Testis (tissue), 3 donors: ENCODE data around the gene HMCN2. TPM values are rescaled to one million over a fixed set of nuclear protein-coding genes. Genes with fewer than 3 reads are reported as not detected.

Source experiments
- DNase-seq: peaks from one replicate; pipeline ENCODE4 v3.0.0-alpha.2; 2019
- H3K27ac ChIP-seq, 2 donors: fragments of 200-600 bp; sonication (generic); one replicate each; pipeline ENCODE4 v1.5.1; 2019
- H3K27me3 ChIP-seq: fragments of 200-600 bp; sonication (generic); one replicate; pipeline ENCODE4 v1.5.1; 2019
- H3K36me3 ChIP-seq: fragments of 200-600 bp; sonication (generic); one replicate; pipeline ENCODE4 v1.5.1; 2017; ENCODE audit warnings: low read depth; ENCODE audit errors: missing control alignments
- H3K4me1 ChIP-seq: fragments of 200-600 bp; sonication (generic); one replicate; pipeline ENCODE4 v1.5.1; 2019
- H3K4me3 ChIP-seq, 2 donors: fragments of 200-600 bp; sonication (generic); one replicate each; pipeline ENCODE4 v1.5.1; 2017 to 2019
- H3K9me3 ChIP-seq: fragments of 200-600 bp; sonication (generic); one replicate; pipeline ENCODE4 v1.5.1; 2017
- POLR2A ChIP-seq: fragments of 450-650 bp; IDR thresholded peaks from one replicate; pipeline ENCODE4 v1.6.1; 2017; ENCODE audit warnings: antibody characterized with exemption, mild to moderate bottlenecking, moderate library complexity
- WGBS, 2 donors: methylation state at CpG; one replicate each; pipeline ENCODE4 v1.1.5; 2018; 5-methylcytosine and 5-hydroxymethylcytosine counted together
- intact Hi-C: fragments of 100-400 bp; cut with DNase I; formaldehyde crosslinking; loops from one replicate; pipeline ENCODE4 v1.15.1; 2023; ENCODE audit warnings: low total_unique reads
- polyA plus RNA-seq: library from polyadenylated mRNA; stranded (reverse); fragments of 350-450 nt; fragmentation: Illumina TruSeq; extraction: RNeasy Lipid Tissue Mini Kit (QIAGEN cat#74804); gene quantifications from one replicate; pipeline ENCODE4 v1.2.3, GENCODE V29; 2014; ENCODE audit warnings: low read depth, low replicate concordance; ENCODE audit not compliant: insufficient read depth
- total RNA-seq, 2 donors: library from RNA; depleted of rRNA; stranded (reverse); fragments of >200 nt; gene quantifications; one replicate each; pipeline ENCODE4 v1.2.3, GENCODE V29; 2016
- TF ChIP-seq, protein P1 (sequence below), 3 experiments: fragments of 450-650 bp in 2 of 3; fragments of 200-600 bp in 1 of 3; sonication (generic) in 1 of 3; IDR thresholded peaks; one replicate each; pipeline ENCODE4 v1.5.1; 2016 to 2019; ENCODE audit warnings: antibody characterized with exemption in 3 of 3, mild to moderate bottlenecking in 2 of 3, moderate library complexity in 1 of 3

HMCN2 gene
- total and polyA plus RNA-seq, 3 donors from 2014 or later: 10.2 to 17.7 (median 15.5) TPM

DNA sequence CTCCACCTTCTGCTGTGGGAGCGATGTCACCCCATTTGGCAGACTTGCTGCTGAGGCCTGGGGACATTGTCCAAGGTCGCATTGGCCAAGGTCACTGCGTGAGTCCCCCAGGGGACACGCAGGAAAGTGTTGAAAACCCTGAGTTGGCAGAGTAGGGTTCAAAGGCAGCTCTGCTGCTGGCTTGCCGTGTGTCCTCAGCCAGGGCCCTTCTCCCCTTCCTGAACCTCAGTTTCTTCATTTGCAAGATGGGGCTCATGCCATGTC lies 193.2 kb downstream of the HMCN2 start:
- 72% methylated on average over 5 of the region's 5 CpGs; no CpG with 5 or more reads in 1 of the 2 donors for WGBS, 2 donors
- H3K27ac ChIP-seq: peak overlapping the region; percentile 26 to 59
- no peaks in the 10 kb centered on the region for H3K27me3 ChIP-seq
- H3K36me3 ChIP-seq: no peaks in the 10 kb centered on the region
- no peak overlapping the region for H3K4me3 ChIP-seq
- no peaks in the 10 kb centered on the region for H3K9me3 ChIP-seq
- peaks cover 5% of the 10 kb centered on the region for H3K4me1 ChIP-seq
- no peak for DNase-seq
- intact Hi-C loops: no loop called here
- TF ChIP-seq, protein P1, sequence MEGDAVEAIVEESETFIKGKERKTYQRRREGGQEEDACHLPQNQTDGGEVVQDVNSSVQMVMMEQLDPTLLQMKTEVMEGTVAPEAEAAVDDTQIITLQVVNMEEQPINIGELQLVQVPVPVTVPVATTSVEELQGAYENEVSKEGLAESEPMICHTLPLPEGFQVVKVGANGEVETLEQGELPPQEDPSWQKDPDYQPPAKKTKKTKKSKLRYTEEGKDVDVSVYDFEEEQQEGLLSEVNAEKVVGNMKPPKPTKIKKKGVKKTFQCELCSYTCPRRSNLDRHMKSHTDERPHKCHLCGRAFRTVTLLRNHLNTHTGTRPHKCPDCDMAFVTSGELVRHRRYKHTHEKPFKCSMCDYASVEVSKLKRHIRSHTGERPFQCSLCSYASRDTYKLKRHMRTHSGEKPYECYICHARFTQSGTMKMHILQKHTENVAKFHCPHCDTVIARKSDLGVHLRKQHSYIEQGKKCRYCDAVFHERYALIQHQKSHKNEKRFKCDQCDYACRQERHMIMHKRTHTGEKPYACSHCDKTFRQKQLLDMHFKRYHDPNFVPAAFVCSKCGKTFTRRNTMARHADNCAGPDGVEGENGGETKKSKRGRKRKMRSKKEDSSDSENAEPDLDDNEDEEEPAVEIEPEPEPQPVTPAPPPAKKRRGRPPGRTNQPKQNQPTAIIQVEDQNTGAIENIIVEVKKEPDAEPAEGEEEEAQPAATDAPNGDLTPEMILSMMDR (IDR thresholded peaks at IDR 0.05): no peak
- TF ChIP-seq POLR2A: no peak

DNA sequence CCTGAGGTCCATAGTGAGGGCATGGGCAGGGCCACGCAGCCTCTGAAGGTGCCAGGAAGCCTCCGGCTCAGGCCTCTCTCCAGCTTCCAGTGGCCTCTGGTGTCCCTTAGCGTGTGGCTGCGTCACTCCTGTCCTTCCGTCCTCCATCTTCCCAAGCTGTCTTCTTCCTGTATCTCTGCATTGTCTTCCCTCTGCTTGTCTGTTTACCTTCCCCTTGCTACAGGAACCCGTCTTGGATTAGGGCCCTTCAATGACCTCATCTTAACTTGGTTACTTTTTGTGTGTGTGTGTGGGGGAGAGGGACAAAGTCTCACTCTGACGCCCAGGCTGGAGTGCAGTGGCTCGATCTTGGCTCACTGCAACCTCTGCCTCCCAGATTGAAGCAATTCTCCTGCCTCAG lies 193.6 kb downstream of the HMCN2 start:
- Histone ChIP-seq H3K9me3 (no peaks in the 10 kb centered on the region), H3K4me1 (peaks cover under 1% of the 10 kb centered on the region), H3K4me3 (no peak overlapping the region), H3K27me3 (no peaks in the 10 kb centered on the region), H3K27ac (peak overlapping the region; percentile 26 to 59), H3K36me3 (no peaks in the 10 kb centered on the region)
- peak; percentile 76 for DNase-seq
- 69 to 71% methylated on average over 7 to 8 of the region's 8 CpGs for WGBS, 2 donors
- intact Hi-C loops: no loop called here
- TF ChIP-seq, protein P1 (IDR thresholded peaks at IDR 0.05): no peak
- no peak for TF ChIP-seq POLR2A

DNA sequence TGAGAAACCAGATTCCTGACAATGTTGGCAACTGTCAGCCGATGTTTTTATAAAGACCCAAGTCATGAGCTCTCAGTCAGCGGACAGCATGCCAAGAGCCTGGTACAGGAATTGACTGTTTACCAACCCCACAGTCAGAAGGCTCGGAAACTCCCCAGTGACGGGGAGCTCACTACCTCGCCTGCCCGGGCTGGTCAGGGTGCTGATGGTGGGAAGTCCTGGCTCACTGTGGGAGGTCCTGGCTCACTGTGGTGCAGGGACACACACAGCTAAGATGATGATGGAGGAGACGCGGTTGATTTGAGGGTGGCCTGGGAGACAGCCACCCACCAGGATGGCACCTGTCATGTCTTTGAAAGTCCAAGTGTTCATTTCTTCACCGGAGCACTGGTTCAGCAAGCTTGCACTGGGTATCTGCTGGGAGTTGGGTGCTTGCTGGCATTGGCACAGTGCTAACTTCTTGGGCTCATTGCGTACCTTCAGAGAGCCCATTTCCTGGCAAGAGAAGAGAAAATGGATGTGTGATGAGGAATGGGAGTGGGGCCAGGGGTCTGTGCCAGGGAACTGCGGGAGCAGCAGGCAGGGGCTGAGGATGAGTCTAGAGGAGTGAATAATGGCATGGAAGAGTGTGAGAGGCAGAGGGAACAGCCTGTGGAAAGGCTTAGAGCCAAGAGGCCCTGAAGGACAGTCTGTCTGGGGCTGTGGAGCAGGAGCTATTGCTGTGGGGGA lies 194.5 kb downstream of the HMCN2 start:
- no peak overlapping the region for H3K4me3 ChIP-seq
- H3K27me3 ChIP-seq: no peaks in the 10 kb centered on the region
- 69 to 78% methylated on average over 6 to 11 of the region's 11 CpGs for WGBS, 2 donors
- no peak for TF ChIP-seq POLR2A
- TF ChIP-seq, protein P1 (IDR thresholded peaks at IDR 0.05): no peak
- H3K27ac ChIP-seq: peak overlapping the region in 1 of 2 donors; percentile 59
- intact Hi-C loops: loop anchor here (2.0 kb wide), 1 partner anchor 223 kb away; no protein-coding TSS in a partner anchor
- H3K9me3 ChIP-seq: no peaks in the 10 kb centered on the region
- H3K36me3 ChIP-seq: no peaks in the 10 kb centered on the region
- no peak for DNase-seq
- no peaks in the 10 kb centered on the region for H3K4me1 ChIP-seq

DNA sequence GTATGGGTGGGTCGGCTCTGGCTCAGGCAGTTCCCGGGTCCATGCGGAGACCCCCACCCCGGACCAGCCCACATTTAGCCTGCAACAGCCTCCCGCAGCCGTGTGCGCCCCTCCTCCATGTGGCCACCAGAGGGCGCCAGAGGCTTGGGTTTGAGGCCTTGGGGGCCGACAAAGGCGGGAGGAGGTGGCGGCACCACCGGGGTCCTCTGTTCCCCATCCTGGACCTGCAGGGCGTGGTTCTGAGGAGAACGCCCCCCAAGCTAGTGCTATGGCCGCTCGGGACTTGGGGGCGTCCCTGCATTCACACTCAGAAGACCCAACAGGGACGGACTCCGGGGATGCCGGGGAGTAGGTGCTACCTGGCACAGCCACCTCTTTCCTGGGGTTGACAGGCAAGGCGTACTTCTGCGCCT lies 195.7 kb downstream of the HMCN2 start:
- no peaks in the 10 kb centered on the region for H3K36me3 ChIP-seq
- no peak overlapping the region for H3K27ac ChIP-seq
- no peaks in the 10 kb centered on the region for H3K4me1 ChIP-seq
- no peak for TF ChIP-seq POLR2A
- TF ChIP-seq, protein P1 (IDR thresholded peaks at IDR 0.05): peak; percentile 89 to 95 (median 90)
- DNase-seq: peak; percentile 74
- H3K4me3 ChIP-seq: no peak overlapping the region
- H3K9me3 ChIP-seq: no peaks in the 10 kb centered on the region
- WGBS, 2 donors: 9 to 39% methylated on average over 9 to 22 of the region's 22 CpGs
- intact Hi-C loops: loop anchor here (2.0 kb wide), 1 partner anchor 222 kb away; no protein-coding TSS in a partner anchor
- no peaks in the 10 kb centered on the region for H3K27me3 ChIP-seq

DNA sequence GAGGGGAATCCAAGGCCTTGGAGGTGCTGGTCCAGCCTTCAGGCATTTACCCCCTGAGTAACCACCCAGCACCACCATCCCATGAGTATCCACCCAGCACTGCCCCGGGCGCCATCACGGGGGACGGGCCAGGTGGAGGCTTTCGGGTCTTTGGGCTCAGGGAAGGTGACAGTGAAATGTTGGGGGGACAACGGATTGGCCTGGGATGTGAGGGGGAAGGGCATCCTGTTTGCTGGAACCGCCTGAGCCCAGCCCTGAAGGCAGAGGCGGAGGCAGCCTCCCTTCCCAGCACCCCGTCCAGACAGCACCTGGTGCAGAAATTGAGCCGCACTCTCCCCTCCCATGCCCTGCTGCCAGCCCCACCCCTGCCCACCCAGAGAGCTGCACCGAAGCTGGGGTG lies 196.2 kb downstream of the HMCN2 start:
- intact Hi-C loops: loop anchor here (2.0 kb wide), 1 partner anchor 221 kb away; no protein-coding TSS in a partner anchor
- 68 to 72% methylated on average over 9 to 11 of the region's 11 CpGs for WGBS, 2 donors
- Histone ChIP-seq H3K4me3 (no peak overlapping the region), H3K27me3 (no peaks in the 10 kb centered on the region), H3K9me3 (no peaks in the 10 kb centered on the region), H3K4me1 (no peaks in the 10 kb centered on the region), H3K36me3 (no peaks in the 10 kb centered on the region), H3K27ac (no peak overlapping the region)
- TF ChIP-seq, protein P1 (IDR thresholded peaks at IDR 0.05): no peak
- TF ChIP-seq POLR2A: no peak
- no peak for DNase-seq
